CD4-positive, alpha-beta T cell treated with Interferon alpha-2 for 1 hour (primary cell): ENCODE results near the gene LYPD6.
"Not testable (repeated sequence)": the region's sequence is repeated elsewhere in the genome, so short reads cannot be mapped to it uniquely, and the experiment has no call there.

ENCODE experiments used
- DNase-seq, 2 donors: peaks; one replicate each; pipeline ENCODE4 v3.0.0-alpha.2; 2020 to 2022

Gene LYPD6

DNA sequence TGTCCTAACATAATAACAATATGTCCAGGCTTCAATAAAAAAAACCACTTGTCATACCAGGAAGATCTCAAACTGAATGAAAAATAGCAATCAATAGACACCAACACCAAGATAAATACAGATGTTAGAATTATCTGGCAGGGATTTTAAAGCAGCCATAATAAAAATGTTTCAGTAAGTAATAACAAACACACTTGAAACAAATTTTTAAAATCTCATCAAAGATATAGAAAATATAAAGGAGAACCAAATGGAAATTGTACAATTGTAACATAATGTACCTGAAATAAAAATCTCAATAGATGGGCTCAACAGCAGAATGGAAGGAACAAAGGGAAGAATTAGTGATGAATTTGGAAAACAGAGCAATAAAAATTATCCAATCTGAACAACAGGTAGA is 128.1 kb downstream of the LYPD6 start:
- DNase-seq: no peak

DNA sequence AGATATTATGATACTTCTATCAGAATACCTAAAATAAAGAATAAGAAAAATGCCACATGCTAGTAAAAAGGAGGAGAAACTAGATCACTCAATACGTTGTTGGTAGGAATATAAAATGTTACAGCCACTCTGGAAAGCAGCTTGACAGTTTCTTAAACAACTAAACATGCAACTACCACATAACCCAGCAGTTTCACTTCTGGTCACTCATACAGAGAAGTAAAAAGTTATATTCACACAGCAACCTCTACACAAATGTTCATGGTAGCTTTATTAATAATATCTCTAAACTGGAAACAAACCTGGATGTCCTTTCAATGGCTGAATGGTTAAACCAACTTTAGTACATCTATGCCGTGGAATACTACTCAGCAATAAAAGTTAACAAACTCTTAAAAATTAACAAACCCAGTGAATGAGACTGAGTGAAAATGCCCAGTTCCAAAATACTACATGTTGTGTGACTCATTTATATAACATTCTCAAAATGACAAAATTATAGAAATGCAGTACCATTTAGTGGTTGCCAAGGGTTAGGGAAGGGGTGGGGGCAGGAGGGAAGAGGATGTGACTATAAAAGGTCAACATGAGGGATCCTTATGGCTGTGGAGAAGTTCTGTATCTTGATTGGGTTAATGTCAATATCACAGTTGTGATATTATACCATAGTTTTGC is 133.1 kb downstream of the LYPD6 start:
- DNase-seq: no peak

DNA sequence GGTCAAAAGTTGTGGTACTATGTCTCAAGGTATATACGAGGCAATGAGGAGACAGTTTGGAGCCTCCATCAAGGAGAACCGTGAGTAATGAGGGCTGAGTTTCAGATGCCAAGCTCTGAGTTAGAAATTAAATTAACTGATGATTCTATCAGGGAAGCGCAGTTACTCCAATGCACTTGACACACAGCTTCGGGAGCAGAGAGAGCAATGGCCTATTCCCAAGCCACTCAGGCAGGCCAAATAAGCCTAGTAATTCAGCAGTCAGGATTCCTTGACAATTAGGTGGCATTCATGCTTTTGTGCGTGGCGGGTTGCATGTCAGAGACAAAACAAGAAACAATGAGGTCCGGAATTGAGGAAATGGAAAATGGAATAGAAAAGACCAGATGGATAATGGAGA is 134.0 kb downstream of the LYPD6 start:
- DNase-seq: no peak

DNA sequence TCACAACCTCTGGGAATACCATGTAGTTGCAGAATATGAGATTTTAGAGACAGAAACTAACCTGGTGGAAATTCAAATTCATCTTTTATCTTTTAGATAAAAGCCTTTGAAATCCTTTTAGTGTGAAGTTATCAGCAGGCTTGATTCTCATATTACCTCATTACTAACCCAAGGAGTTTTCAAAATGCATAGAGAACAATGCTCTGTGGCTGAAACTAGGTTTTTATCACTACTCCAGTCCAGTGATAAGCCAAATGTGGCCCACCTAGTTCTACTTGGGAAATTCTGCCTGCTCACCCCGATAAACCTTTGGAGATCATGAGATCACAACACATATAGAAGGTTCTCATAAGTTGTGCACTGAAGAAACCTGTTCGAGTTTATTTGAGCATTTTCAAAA is 135.5 kb downstream of the LYPD6 start:
- no peak for DNase-seq

DNA sequence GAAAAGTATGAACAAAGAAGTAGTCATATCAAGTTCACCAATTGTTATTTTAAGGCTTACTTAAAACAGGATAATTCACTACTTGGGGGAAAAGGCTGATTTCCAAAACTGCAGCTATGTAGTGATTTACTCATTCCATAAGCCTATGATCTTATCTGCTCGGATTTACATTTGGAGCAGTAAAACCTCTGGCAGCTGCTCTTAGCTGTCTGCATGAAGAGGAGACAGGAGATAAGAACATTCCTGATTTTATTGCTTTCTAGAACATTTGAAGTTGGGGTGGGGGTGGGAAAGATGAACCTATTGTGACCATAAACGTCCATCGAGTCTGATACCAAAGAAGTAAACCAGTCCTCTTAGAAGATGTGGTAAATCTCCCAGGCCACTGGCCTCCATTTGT is 136.2 kb downstream of the LYPD6 start:
- DNase-seq: no peak

DNA sequence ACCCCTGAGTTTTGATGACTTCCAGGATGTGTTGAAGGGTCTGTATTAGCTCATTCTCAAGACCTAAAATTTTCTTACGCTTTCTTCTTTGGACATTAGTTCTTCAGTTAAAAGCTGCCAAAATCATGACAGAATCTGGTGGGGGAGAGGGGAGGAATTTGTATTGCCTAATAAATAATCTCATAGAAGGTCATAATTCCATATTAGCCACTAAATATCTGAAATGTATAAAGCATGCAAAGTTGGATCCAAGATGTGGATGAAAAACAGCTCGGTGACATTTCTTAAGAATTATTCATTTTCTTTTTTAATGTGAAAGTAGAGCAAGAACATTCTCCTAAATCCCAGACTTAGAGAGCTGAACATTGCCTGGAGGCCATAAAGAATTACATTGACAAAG is 137.0 kb downstream of the LYPD6 start:
- DNase-seq: no peak

DNA sequence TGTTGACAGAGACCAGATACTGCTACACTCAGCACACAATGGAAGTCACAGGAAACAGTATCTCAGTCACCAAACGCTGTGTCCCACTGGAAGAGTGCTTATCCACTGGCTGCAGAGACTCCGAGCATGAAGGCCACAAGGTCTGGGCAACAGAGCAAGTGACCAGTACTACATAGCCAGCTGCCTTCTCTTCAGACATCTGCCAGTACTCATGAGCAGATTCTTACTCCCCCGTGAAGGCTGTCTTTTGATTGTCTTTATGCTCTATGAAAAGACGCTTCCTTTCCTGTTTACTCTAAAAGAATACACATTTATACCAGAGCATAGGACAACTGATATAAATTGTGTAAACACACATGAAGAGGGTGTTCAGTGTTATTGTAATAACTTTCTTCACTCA is 138.2 kb downstream of the LYPD6 start:
- no peak for DNase-seq

DNA sequence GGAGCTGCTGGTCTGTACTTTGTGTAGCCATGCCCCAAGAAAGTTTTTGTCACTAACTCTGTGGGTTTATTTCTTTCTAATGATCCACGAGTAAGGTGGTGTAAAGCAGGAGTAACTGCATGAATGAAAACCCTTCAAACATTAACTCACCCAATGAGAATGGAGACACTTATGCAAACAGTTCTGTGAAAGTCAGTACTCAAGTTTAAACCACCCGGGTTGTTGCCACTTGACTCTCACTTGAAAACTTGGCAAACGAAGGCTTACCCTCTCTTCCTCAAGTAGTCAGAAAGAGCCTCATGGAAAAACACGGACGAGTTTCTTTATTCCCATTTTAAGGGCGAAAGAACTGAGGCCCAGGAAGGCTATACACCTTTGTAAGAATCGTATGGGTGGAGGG is 139.7 kb downstream of the LYPD6 start:
- no peak for DNase-seq

DNA sequence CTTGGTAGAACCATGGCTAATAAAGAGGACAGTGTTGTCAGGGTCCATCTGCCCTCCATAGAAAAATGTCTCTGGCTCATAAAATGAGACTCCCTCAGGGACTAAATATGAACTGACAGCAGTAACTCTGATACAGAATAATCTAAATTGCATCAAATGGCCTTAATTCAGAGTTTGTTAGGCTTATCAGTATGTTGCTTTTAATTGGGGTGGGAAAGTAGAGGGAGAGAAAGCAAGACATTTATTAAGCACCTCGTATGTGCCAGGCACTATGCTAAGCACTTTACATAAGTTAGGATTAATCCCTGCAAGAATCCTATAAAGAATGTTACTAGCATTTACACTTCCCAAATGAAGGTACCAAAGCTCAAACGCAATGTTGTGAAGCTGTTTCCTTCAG is 142.0 kb downstream of the LYPD6 start:
- no peak for DNase-seq

DNA sequence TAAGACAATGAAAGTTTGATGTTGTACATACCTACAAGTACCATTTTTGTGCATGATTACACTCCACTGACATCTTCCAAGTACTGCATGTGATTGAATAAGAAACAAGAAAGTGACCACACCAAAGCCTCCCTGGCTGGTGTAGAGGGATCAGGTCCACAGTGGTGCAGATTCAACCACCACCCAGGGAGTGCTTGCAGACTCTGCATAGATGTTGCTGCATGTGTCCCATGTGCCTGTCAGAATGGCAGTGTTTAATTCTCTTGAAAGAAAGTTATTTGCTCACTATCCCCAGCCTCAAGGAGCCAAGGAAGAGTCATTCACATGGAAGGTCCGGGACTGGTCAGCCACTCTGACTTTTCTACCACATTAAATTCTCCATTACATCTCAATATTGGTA is 142.7 kb downstream of the LYPD6 start:
- no peak for DNase-seq

DNA sequence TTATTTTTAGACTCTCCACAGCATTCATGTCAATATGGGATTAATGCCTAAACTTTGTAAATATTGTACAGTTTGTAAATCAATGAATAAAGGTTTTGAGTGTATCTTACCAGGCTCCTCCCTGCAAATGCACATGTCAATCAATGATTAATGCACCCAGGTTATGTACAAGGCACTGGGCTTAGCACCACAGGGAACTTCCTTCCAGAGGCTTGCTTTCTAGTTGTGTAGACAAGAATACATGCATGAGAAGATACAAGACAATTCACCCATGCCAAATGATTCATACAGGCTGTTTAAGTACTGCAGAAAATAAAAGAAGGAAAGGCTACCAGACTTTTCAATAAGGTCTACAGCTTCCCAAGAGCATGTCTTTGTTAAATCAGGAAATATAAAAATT is 143.1 kb downstream of the LYPD6 start:
- DNase-seq: no peak

DNA sequence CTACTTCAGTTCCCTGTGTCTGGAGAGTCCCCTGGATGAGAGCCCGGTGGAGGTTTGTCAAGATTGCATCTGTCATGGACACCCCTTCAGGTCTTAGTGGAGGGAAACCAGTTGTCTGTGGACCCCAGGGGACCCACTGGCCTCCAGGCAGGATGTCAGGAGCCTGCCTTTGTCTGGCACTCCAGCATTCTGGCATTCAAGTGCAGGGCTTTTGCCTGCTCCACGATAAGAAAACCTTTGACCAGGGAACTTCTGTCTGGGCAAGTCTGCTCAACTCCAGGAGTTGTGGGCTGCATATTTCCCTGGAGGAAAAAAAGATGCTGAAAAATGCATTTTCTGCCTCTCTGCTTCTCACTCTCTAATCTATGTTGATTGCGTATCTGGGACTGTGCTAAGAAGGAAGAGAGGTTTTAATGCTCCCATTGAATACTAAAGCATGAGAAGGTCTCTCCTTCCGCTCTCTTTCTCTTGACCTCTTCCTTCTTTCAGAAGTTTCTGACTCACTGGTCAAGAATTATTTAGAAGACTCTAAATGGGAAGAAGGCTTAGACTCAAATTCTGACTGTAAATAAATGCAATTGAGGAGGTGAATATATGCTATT is 152.7 kb downstream of the LYPD6 start:
- no peak for DNase-seq

DNA sequence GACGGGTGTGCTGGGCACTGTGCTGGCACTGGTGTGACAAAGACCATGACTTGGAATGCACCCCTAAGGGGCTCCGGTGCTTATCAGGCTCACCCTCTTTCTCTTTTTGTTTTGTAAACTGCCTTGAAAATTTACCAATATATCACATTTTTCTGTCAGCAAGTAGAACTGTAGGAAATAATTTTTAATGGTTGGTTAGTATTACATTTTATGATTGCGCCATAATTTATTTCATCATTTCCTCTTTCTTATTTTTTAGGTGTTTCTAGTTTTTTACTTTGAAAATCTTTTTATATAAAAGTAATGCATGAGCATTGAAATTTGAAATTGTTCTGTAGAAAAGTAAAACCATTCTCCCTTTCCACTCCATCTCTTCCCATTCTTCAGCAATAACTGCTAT is 156.3 kb downstream of the LYPD6 start:
- no peak for DNase-seq

DNA sequence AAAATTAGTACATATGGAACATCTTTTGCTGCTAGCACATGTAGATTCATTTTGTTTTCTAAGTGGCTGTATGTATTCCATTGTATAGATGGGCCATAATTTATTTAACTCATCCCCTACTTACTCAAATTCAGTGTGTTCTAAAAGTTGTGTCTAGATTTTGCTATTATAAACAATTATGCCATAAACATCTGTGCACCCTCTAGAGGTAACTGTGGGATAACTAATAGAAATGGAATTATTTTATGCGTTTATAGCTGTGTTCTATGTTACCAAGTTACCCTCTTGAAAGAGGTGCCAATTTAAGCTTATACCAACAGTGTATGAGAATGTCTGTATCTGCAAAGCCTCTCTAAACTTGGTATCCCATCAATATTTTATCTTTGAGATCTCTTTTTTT is 156.8 kb downstream of the LYPD6 start:
- DNase-seq: no peak

DNA sequence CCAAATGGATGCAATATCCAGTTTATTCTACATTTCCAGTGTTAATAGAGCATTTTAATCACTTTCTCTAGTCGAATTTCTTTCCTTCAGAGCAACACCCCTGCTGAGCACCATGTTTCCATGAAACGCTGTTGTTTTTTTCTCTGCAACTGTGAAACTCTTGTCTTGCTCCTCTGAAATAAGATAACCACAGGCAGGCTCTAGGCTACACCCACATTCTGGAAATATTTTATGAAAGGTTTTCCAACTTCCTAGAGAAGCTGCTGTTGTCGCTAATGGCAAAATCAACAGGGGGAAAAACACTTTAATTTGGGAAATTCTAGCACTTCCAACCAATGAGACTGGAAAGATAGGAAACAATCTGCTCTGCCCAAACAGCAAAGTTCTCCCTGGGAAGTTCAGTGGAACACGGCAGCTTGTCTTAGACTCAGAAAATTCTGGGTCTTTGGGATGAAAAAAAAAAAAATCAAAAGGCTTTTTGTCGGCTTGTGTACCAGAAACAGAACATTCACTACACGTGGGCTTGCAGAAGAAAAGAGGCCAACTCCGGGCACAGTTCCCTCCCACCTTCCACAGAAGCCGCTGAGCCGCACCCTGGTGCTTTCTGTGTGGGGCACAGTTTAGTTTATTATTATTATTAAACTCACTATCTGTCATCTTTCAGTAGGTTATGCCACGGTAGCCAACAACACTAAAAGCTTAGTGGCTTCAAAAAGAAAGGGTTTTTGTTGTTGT is 158.5 kb downstream of the LYPD6 start:
- DNase-seq: no peak

DNA sequence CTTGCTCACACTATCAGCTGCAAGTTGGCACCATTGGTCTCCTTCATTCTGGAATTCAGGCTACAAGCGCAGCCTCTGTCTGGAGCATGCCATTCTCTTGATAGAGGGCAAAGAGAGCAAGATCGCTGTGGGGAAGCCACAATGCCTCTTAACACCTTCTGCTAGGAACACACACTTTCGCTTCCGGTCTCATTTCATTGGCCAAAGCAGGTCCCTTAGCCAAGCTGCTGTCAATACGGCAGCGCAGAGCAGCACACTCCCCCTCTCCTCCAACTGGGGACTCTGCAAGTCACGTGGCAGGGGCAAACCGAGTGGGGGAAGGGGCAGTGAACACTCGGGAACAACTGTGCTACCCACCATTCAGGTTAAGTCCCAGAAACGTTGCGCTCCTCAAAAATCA is 159.1 kb downstream of the LYPD6 start:
- DNase-seq: no peak

DNA sequence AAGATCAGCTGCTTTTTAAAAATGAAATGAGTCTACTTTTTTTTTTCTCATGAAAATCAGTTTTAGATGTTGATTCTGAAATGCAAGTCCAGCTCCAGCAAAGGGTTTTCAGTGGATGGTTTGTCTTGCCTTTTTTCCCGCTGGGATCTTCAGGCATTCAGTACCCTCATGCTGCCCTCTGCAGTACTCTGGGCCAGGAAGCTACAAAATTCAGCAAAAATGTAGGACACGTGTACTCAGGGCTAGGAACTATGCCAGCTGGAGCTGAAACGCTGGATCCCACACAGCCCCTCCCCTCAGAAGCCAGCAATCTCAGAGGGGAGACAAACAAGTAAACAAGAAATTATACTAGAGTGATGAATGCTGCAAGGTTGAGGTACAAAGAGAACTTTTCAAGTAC is 159.9 kb downstream of the LYPD6 start:
- no peak for DNase-seq

DNA sequence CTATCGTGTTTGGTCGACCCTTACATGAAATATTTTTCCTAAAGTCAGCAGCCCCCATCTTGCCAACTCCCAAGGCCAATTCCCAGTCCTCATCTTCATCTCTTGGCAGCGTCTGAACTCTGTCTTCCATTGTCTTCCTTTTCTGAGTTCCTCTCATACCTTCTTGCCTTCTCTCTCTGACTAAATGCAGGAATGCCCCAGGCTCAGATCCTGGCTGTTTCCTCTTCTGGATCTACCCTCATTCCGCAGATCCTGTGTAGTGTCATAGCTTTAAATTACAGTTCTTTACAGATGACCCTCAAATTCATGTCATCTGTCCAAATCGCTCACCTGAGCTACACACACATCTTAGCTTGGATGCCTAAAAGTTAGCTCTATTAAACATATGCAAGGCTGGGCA is 162.5 kb downstream of the LYPD6 start:
- no peak for DNase-seq

DNA sequence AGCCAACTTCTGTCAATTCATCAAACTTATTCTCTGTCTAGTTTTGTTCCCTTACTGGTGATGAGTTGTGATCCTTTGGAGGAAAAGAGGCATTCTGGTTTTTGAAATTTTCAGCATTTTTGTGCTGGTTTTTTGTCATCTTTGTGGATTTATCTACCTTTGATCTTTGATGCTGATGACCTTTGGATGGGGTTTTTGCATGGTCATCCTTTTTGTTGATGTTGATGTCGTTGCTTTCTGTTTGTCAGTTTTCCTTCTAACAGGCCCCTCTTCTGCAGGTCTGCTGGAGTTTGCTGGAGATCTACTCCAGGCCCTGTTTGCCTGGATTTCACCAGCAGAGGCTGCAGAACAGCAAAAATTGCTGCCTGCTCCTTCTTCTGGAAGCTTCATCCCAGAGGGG is 168.8 kb downstream of the LYPD6 start:
- not testable (repeated sequence) for DNase-seq

DNA sequence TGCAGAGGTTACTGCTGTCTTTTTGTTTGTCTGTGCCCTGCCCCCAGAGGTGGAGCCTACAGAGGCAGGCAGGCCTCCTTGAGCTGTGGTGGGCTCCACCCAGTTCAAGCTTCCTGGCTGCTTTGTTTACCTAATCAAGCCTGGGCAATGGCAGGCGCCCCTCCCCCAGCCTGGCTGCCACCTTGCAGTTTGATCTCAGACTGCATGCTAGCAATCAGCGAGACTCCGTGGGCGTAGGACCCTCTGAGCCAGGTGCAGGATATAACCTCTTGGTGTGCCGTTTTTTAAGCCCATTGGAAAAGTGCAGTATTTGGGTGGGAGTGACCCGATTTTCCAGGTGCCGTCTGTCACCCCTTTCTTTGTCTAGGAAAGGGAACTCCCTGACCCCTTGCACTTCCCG is 176.4 kb downstream of the LYPD6 start:
- DNase-seq: not testable (repeated sequence)

DNA sequence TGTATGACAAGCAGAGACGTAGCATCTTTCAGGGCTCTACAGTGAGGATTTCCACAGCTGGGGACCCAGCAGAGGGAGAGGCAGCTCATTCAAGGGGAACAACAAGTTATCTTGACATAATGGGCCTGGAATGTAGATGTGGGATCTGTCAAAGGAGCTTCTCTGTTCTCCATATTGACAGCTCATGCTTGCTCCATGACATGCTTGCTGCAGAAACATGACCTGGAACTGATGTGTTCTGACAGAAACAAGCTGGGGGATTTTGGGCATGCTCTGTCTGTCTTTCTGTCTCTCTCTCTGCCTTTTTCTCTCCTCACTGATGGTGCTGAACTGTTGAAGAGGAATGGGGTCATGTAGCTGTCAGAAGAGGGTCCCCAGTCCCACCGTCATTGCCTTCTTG is 177.6 kb downstream of the LYPD6 start:
- DNase-seq: no peak

DNA sequence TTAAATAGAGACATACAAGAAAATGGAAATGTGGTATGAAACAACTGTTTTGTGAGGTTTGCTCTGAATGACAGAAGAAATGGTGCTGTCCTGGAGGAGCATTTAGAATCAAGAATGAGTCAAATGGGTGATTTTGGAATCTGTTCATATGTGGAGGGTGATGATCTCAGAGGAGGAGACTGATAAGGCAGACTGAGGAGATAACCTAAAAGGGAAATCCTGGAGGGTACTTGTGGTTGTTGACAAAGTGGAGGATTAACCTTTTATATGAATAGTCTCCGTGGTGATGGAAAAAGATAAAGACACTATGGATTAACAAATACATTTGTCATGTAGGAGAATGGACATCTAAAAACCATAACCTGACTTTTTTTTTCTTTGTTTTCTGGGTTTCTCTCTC is 183.1 kb downstream of the LYPD6 start:
- no peak for DNase-seq
